HepG2 (cell line): ENCODE data around the gene PRMT7. TPM values are rescaled to one million over a fixed set of nuclear protein-coding genes. Genes with fewer than 3 reads are reported as not detected.

Source experiments
- ATAC-seq: fragments of 200-7000 bp; cut with Tn5 transposase; 3 replicates; pipeline ENCODE4 v1.9.1; 2020; ENCODE audit warnings: mild to moderate bottlenecking, moderate library complexity
- BruUV-seq: library from RNA; stranded (reverse); fragments of 400-500 nt; replicated peaks from 2 replicates; lab custom pipeline; 2021; lab: Mats Ljungman, UMichigan
- CTCF ChIA-PET: fragments of 300-600 bp; formaldehyde crosslinking; extraction: SDS; loops from one replicate; lab custom pipeline; 2021; ENCODE audit warnings: low total read pairs, inconsistent platforms, low intra/inter-chr PET ratio; lab: Yijun Ruan, JAX
- POLR2A ChIA-PET: fragments of 350-600 bp; sonication (Branson Sonifier 250); formaldehyde crosslinking; loops from one replicate; lab custom pipeline; 2020; ENCODE audit warnings: antibody characterized with exemption, inconsistent platforms; lab: Yijun Ruan, JAX
- DNase-seq: peaks from one replicate; pipeline ENCODE4 v3.0.0-alpha.2; 2015; ENCODE audit warnings: low spot score
- FAIRE-seq: peaks from 3 replicates; lab custom pipeline; 2011; peaks lifted over from hg19 to GRCh38; lab: Jason Lieb, UNC
- H2AFZ ChIP-seq: one replicate; pipeline ENCODE4 v1.6.1; 2011; ENCODE audit warnings: low read length, inconsistent platforms
- H3K27ac ChIP-seq: fragments of 300-600 bp; 3 replicates; pipeline ENCODE4 v1.8.0; 2011; ENCODE audit warnings: mixed run types, mild to moderate bottlenecking, mixed read lengths, low read length, inconsistent platforms; ENCODE audit not compliant: insufficient read depth; ENCODE audit errors: extremely low read length
- H3K27me3 ChIP-seq, 2 experiments: fragments of 200-600 bp in 1 of 2; 2 replicates in 1 of 2; 3 replicates in 1 of 2; pipeline versions ENCODE4 v1.6.0 to v1.8.0; 2011; ENCODE audit warnings: low read length in 2 of 2, mild to moderate bottlenecking in 2 of 2, moderate library complexity in 2 of 2, inconsistent platforms in 1 of 2; ENCODE audit not compliant: insufficient read depth in 2 of 2, control insufficient read depth in 1 of 2
- H3K36me3 ChIP-seq, 2 experiments: fragments of 200-600 bp in 1 of 2; replicated peaks in 1 of 2; 2 replicates in 1 of 2; 3 replicates in 1 of 2; pipeline versions ENCODE4 v1.5.1 to v1.8.0; 2011; ENCODE audit warnings: low read length in 2 of 2, inconsistent platforms in 1 of 2; ENCODE audit not compliant: insufficient read depth in 2 of 2, control insufficient read depth in 1 of 2
- H3K4me1 ChIP-seq: 2 replicates; pipeline ENCODE4 v1.5.1; 2012; ENCODE audit warnings: low read length, inconsistent platforms; ENCODE audit not compliant: insufficient read depth
- H3K4me2 ChIP-seq: 2 replicates; pipeline ENCODE4 v1.6.0; 2011; ENCODE audit warnings: low read depth, low read length, inconsistent platforms
- H3K4me3 ChIP-seq, 3 experiments: fragments of 200-600 bp in 1 of 3; sonication (generic), shearing (Covaris generic) in 1 of 3; replicated peaks in 1 of 3; 2 replicates each; pipeline ENCODE4 v1.5.1; 2011 to 2016; ENCODE audit warnings: low read length in 3 of 3, inconsistent platforms in 2 of 3, low read depth in 2 of 3, mild to moderate bottlenecking in 2 of 3, control low read depth in 1 of 3, mixed read lengths in 1 of 3; ENCODE audit not compliant: insufficient read depth in 1 of 3
- H3K79me2 ChIP-seq: one replicate; pipeline ENCODE4 v1.6.1; 2011; ENCODE audit warnings: low read length, inconsistent platforms; ENCODE audit not compliant: insufficient read depth
- H3K9ac ChIP-seq: 2 replicates; pipeline ENCODE4 v1.6.0; 2011; ENCODE audit warnings: mild to moderate bottlenecking, low read depth, low read length, inconsistent platforms; ENCODE audit not compliant: insufficient read depth
- H3K9me3 ChIP-seq: 2 replicates; pipeline ENCODE4 v1.5.1; 2012; ENCODE audit warnings: mild to moderate bottlenecking, low read length
- H4K20me1 ChIP-seq: 2 replicates; pipeline ENCODE4 v1.6.0; 2011; ENCODE audit warnings: inconsistent platforms, mild to moderate bottlenecking, low read length, moderate library complexity; ENCODE audit not compliant: insufficient read depth
- FIP1L1 ChIP-seq: fragments of 200-400 bp; formaldehyde crosslinking; IDR thresholded peaks from 2 replicates; pipeline ENCODE4 v1.6.1; 2018; ENCODE audit warnings: low read depth, mild to moderate bottlenecking, low read length, moderate library complexity, borderline replicate concordance; ENCODE audit not compliant: insufficient read depth
- HNRNPK ChIP-seq: fragments of 200-400 bp; formaldehyde crosslinking; IDR thresholded peaks from 2 replicates; pipeline ENCODE4 v1.6.1; 2018; ENCODE audit warnings: low read length, low read depth, moderate library complexity, mild to moderate bottlenecking; ENCODE audit not compliant: poor library complexity, severe bottlenecking
- MTA3 ChIP-seq: sonication (generic); formaldehyde crosslinking; IDR thresholded peaks from 2 replicates; pipeline ENCODE4 v1.4.0; 2020; ENCODE audit warnings: missing genetic modification reagents
- PRDM15 ChIP-seq: sonication (generic); formaldehyde crosslinking; IDR thresholded peaks from 2 replicates; pipeline ENCODE4 v1.4.0; 2020; ENCODE audit warnings: missing genetic modification reagents
- RFXANK ChIP-seq: IDR thresholded peaks from 2 replicates; pipeline ENCODE4 v1.6.1; 2016
- TOE1 ChIP-seq: sonication (generic); formaldehyde crosslinking; IDR thresholded peaks from 2 replicates; pipeline ENCODE4 v1.4.0; 2020; ENCODE audit warnings: mild to moderate bottlenecking, missing genetic modification reagents
- ZNF17 ChIP-seq: sonication (generic); formaldehyde crosslinking; IDR thresholded peaks from 2 replicates; pipeline ENCODE4 v1.5.0; 2020; ENCODE audit warnings: mild to moderate bottlenecking, missing genetic modification reagents
- ZNF543 ChIP-seq: sonication (generic); formaldehyde crosslinking; IDR thresholded peaks from 2 replicates; pipeline ENCODE4 v1.4.0; 2020; ENCODE audit warnings: mild to moderate bottlenecking, missing genetic modification reagents
- ZNF678 ChIP-seq: sonication (generic); formaldehyde crosslinking; IDR thresholded peaks from 2 replicates; pipeline ENCODE4 v1.4.0; 2020; ENCODE audit warnings: mild to moderate bottlenecking, missing genetic modification reagents
- WGBS: methylation state at CpG from one replicate; pipeline ENCODE4 v1.1.6; 2017; ENCODE audit warnings: low lambda C conversion rate; 5-methylcytosine and 5-hydroxymethylcytosine counted together
- in situ Hi-C: cut with HindIII; loops from 2 replicates; pipeline ENCODE4 v1.10.0; 2017; ENCODE audit warnings: low pct_unique_long_range_greater_than_20kb; ENCODE audit not compliant: extremely low pct_ligation_motif_present
- intact Hi-C: fragments of 100-400 bp; cut with micrococcal nuclease; formaldehyde crosslinking; loops from one replicate; pipeline ENCODE4 v1.10.0; 2022; ENCODE audit not compliant: unreplicated experiment
- polyA plus RNA-seq, 8 experiments: library from polyadenylated mRNA; depleted of rRNA in 3 of 8; stranded (reverse) in 7 of 8; unstranded in 1 of 8; fragments of >200 nt; fragmentation: Illumina TruSeq in 4 of 8; extraction: Trizol in 4 of 8; gene quantifications; 2 replicates each; pipeline versions ENCODE4 v1.2.1 to v1.2.3, GENCODE V29; 2011 to 2016; ENCODE audit warnings: low read depth in 4 of 8, missing spikeins in 1 of 8, mixed read lengths in 1 of 8; ENCODE audit not compliant: insufficient read depth in 1 of 8
- total RNA-seq, 5 experiments: library from RNA; depleted of rRNA; stranded (reverse); fragments of >200 nt; fragmentation: Illumina TruSeq; extraction: Trizol; gene quantifications; 2 replicates each; pipeline ENCODE4 v1.2.3, GENCODE V29; 2016; ENCODE audit warnings: low read depth in 1 of 5

The PRMT7 gene
- total and polyA plus RNA-seq, 2 of the 13 experiments (the other 11 are each of a cell fraction or from before 2014, with no cell fraction given): 47.5 to 55.0 TPM

- ChIA-PET CTCF (no interaction called here), POLR2A (no interaction called here)
- H3K4me2 ChIP-seq: no peak overlapping the region
- no peak overlapping the region for H3K9ac ChIP-seq
- intact Hi-C loops (no loop called here), in situ Hi-C loops (no loop called here)
- no peaks in the 10 kb centered on the region for H3K4me1 ChIP-seq
- no peak overlapping the region for H3K4me3 ChIP-seq
- H3K79me2 ChIP-seq: no peaks in the 10 kb centered on the region
- DNase-seq (no peak), FAIRE-seq (no peak), ATAC-seq (no peak)
- H2AFZ ChIP-seq: no peak overlapping the region
- no peak for TF ChIP-seq MTA3
- no peak for TF ChIP-seq PRDM15 (CRISPR knock-in tag)
- no peak for TF ChIP-seq RFXANK (CRISPR knock-in tag)
- no peak for TF ChIP-seq ZNF678
- no peak for TF ChIP-seq FIP1L1
- TF ChIP-seq TOE1: no peak
- TF ChIP-seq HNRNPK: no peak
- TF ChIP-seq ZNF17: no peak
- TF ChIP-seq ZNF543 (CRISPR knock-in tag): no peak
- WGBS: 98% methylated on average over 10 of the region's 10 CpGs
- H3K36me3 ChIP-seq: peaks cover 61 to 100% of the 10 kb centered on the region in 2 experiments
- H3K27ac ChIP-seq: no peak overlapping the region
- no peaks in the 10 kb centered on the region for H3K27me3 ChIP-seq
- no peaks in the 10 kb centered on the region; the same call in 1 of the 2 replicates for H4K20me1 ChIP-seq
- no peaks in the 10 kb centered on the region for H3K9me3 ChIP-seq
- BruUV-seq: no TSS peak
Measured at GRCh38 chr16:68349838-68350410, 39.1 kb downstream of the PRMT7 start.
